ENCODE results near the gene FRMD5.

The FRMD5 gene

DNA sequence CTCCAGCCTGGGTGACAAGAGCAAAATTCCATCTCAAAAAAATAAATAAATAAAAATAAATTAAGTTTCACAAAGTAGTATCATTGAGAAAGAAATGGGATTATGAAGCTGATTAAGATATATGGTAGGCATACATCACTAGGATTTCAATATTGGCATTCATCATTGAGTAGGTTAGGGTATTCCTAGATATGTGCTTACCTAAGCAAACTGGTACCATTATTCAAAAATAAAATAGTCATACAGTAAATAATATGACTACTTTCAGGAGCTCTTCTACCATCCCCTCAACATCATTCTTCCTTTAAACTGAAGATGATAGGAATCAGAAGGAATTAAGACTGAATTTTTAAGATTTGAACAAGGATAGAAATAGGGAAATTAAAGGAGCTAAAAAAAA lies 66.6 kb downstream of the FRMD5 start:
- Histone ChIP-seq H3K36me3 (ENCODE audit: insufficient read depth) (no peaks in the 10 kb centered on the region), H2AFZ (ENCODE audit: low read depth) (no peak overlapping the region), H3K79me2 (ENCODE audit: insufficient read depth, low read depth) (no peaks in the 10 kb centered on the region), H4K20me1 (ENCODE audit: insufficient read depth) (no peaks in the 10 kb centered on the region), H3K27me3 (ENCODE audit: insufficient read depth, low read depth) (no peaks in the 10 kb centered on the region), H3K9ac (no peak overlapping the region), H3K27ac (no peak overlapping the region), H3K4me3 (IDR thresholded peaks at IDR 0.05; ENCODE audit: insufficient read depth, low read depth, low read length) (no peak overlapping the region), H3K4me1 (ENCODE audit: low read depth, poor library complexity, severe bottlenecking) (no peaks in the 10 kb centered on the region), H3K4me2 (no peak overlapping the region)
- TF ChIP-seq, protein P1, sequence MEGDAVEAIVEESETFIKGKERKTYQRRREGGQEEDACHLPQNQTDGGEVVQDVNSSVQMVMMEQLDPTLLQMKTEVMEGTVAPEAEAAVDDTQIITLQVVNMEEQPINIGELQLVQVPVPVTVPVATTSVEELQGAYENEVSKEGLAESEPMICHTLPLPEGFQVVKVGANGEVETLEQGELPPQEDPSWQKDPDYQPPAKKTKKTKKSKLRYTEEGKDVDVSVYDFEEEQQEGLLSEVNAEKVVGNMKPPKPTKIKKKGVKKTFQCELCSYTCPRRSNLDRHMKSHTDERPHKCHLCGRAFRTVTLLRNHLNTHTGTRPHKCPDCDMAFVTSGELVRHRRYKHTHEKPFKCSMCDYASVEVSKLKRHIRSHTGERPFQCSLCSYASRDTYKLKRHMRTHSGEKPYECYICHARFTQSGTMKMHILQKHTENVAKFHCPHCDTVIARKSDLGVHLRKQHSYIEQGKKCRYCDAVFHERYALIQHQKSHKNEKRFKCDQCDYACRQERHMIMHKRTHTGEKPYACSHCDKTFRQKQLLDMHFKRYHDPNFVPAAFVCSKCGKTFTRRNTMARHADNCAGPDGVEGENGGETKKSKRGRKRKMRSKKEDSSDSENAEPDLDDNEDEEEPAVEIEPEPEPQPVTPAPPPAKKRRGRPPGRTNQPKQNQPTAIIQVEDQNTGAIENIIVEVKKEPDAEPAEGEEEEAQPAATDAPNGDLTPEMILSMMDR (conservative IDR thresholded peaks at IDR 0.05; ENCODE audit: low read depth, low read length): no peak

DNA sequence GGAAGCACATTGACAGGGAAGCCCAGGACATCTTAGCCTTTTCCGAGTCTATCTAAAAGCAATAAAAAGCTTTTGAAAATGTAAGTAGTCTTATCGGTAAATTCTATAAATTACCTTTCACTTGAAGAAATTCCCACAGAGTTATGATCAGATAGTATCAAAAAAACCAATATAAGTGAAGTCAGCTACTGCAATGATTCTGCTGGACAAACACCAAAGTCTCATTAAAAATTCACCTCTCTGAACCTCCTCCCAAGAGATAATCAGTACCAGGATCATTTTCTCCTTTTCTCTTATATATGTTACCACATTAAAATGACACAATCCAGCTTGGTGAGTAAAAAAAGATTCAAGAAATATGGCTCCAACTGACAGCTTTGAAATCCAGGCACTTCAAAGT lies 69.2 kb downstream of the FRMD5 start:
- H3K79me2 ChIP-seq (ENCODE audit: insufficient read depth, low read depth): no peaks in the 10 kb centered on the region
- no peak overlapping the region for H3K4me3 ChIP-seq (IDR thresholded peaks at IDR 0.05; ENCODE audit: insufficient read depth, low read depth, low read length)
- no peaks in the 10 kb centered on the region for H3K27me3 ChIP-seq (ENCODE audit: insufficient read depth, low read depth)
- TF ChIP-seq, protein P1 (conservative IDR thresholded peaks at IDR 0.05; ENCODE audit: low read depth, low read length): no peak
- no peaks in the 10 kb centered on the region for H4K20me1 ChIP-seq (ENCODE audit: insufficient read depth)
- H3K9ac ChIP-seq: no peak overlapping the region
- H3K27ac ChIP-seq: no peak overlapping the region
- no peak overlapping the region for H2AFZ ChIP-seq (ENCODE audit: low read depth)
- H3K4me2 ChIP-seq: no peak overlapping the region
- H3K36me3 ChIP-seq (ENCODE audit: insufficient read depth): no peaks in the 10 kb centered on the region
- no peaks in the 10 kb centered on the region for H3K4me1 ChIP-seq (ENCODE audit: low read depth, poor library complexity, severe bottlenecking)

DNA sequence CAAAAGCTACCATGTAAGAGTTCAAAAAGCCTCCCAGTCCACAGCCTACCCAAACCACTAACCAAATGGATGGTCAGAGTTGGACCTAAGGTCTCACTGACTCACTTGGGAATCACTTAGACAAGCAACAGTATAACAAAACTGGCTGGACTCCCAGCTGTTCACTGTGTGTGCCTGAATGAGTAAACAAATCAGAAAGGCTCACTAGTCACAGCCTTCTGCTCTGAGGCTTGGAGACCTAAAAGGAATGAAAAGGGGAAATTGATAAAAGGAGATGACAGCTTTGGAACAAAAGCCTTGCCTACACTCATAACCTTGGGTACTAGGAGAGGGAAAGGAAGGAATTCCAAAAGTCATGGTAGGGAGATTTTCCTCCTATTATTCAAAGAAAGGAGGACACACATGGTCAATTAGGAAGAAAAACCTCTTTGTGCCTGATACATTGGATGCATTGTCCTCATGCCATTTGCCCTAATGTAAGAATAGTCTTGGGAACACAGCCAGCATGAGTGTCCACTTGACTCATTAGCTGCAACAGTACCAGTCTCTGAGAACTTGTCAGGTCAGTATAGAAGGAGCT lies 92.3 kb downstream of the FRMD5 start:
- H3K4me2 ChIP-seq: no peak overlapping the region
- H3K9ac ChIP-seq: no peak overlapping the region
- H3K79me2 ChIP-seq (ENCODE audit: insufficient read depth, low read depth): no peaks in the 10 kb centered on the region
- no peak overlapping the region for H2AFZ ChIP-seq (ENCODE audit: low read depth)
- no peak overlapping the region for H3K4me3 ChIP-seq (IDR thresholded peaks at IDR 0.05; ENCODE audit: insufficient read depth, low read depth, low read length)
- TF ChIP-seq, protein P1 (conservative IDR thresholded peaks at IDR 0.05; ENCODE audit: low read depth, low read length): no peak
- H3K27me3 ChIP-seq (ENCODE audit: insufficient read depth, low read depth): no peaks in the 10 kb centered on the region
- H3K27ac ChIP-seq: no peak overlapping the region
- H3K36me3 ChIP-seq (ENCODE audit: insufficient read depth): no peaks in the 10 kb centered on the region
- H4K20me1 ChIP-seq (ENCODE audit: insufficient read depth): no peaks in the 10 kb centered on the region
- no peaks in the 10 kb centered on the region for H3K4me1 ChIP-seq (ENCODE audit: low read depth, poor library complexity, severe bottlenecking)

DNA sequence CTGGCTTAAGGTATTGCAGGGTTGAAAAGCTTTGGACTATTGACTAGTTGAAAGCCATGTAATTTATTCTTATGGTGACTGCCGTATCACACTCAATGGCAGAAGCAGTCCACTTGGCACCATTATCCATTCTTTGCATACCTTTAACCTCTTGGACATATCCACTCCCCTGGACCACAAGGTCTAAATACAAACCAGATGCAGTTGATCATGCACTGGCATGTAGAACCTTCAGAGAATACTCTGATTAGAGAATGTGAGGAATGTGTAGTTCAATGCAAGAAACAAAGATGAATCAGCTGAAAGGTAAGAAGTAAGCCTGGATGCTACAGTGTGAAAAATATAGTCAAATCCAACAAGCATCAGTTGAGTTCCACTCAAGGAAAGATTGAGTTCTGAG lies 93.1 kb downstream of the FRMD5 start:
- Histone ChIP-seq H3K27ac (no peak overlapping the region), H3K36me3 (ENCODE audit: insufficient read depth) (no peaks in the 10 kb centered on the region), H3K4me2 (no peak overlapping the region), H2AFZ (ENCODE audit: low read depth) (no peak overlapping the region), H3K4me1 (ENCODE audit: low read depth, poor library complexity, severe bottlenecking) (no peaks in the 10 kb centered on the region), H3K27me3 (ENCODE audit: insufficient read depth, low read depth) (no peaks in the 10 kb centered on the region), H3K79me2 (ENCODE audit: insufficient read depth, low read depth) (no peaks in the 10 kb centered on the region), H4K20me1 (ENCODE audit: insufficient read depth) (no peaks in the 10 kb centered on the region), H3K4me3 (IDR thresholded peaks at IDR 0.05; ENCODE audit: insufficient read depth, low read depth, low read length) (no peak overlapping the region), H3K9ac (no peak overlapping the region)
- TF ChIP-seq, protein P1 (conservative IDR thresholded peaks at IDR 0.05; ENCODE audit: low read depth, low read length): no peak
